H9 (cell line): ENCODE data around the gene IL3RA. TPM values are rescaled to one million over a fixed set of nuclear protein-coding genes. Genes with fewer than 3 reads are reported as not detected.
A peak's percentile ranks its signal among the peaks of the same experiment; 100 is the strongest.

Experiments
- DNase-seq: peaks from one replicate; pipeline ENCODE4 v3.0.0-alpha.2; 2017
- H2AFZ ChIP-seq: one replicate; pipeline ENCODE4 v1.6.1; 2013; ENCODE audit warnings: mild to moderate bottlenecking, low read length, control low read depth, moderate library complexity
- H2AK5ac ChIP-seq: 2 replicates; pipeline ENCODE4 v1.6.1; 2013; ENCODE audit warnings: low read length, control low read depth, mixed read lengths; ENCODE audit not compliant: insufficient read length
- H2BK120ac ChIP-seq: one replicate; pipeline ENCODE4 v1.6.1; 2013; ENCODE audit warnings: low read depth, mild to moderate bottlenecking, low read length, control low read depth, inconsistent platforms; ENCODE audit not compliant: poor library complexity, severe bottlenecking
- H2BK12ac ChIP-seq: 2 replicates; pipeline ENCODE4 v1.6.1; 2013; ENCODE audit warnings: low read length, control low read depth, mixed read lengths, low read depth; ENCODE audit not compliant: insufficient read length
- H2BK15ac ChIP-seq: 2 replicates; pipeline ENCODE4 v1.6.1; 2013; ENCODE audit warnings: low read depth, low read length, control low read depth
- H2BK20ac ChIP-seq: one replicate; pipeline ENCODE4 v1.6.1; 2013; ENCODE audit warnings: low read depth, mild to moderate bottlenecking, low read length, control low read depth, inconsistent platforms; ENCODE audit not compliant: poor library complexity, severe bottlenecking
- H2BK5ac ChIP-seq: 2 replicates; pipeline ENCODE4 v1.6.1; 2013; ENCODE audit warnings: low read length, control low read depth, mixed read lengths; ENCODE audit not compliant: insufficient read length
- H3K14ac ChIP-seq: 2 replicates; pipeline ENCODE4 v1.6.1; 2013; ENCODE audit warnings: low read length, control low read depth; ENCODE audit not compliant: insufficient read depth
- H3K18ac ChIP-seq: 2 replicates; pipeline ENCODE4 v1.6.1; 2013; ENCODE audit warnings: low read depth, mild to moderate bottlenecking, mixed read lengths, low read length, control low read depth; ENCODE audit not compliant: insufficient read length
- H3K23ac ChIP-seq: 2 replicates; pipeline ENCODE4 v1.6.1; 2013; ENCODE audit warnings: low read length, control low read depth, mixed read lengths, low read depth; ENCODE audit not compliant: insufficient read length
- H3K23me2 ChIP-seq: 2 replicates; pipeline ENCODE4 v1.6.1; 2013; ENCODE audit warnings: low read depth, mild to moderate bottlenecking, mixed read lengths, low read length, control low read depth; ENCODE audit not compliant: insufficient read length, poor library complexity, severe bottlenecking
- H3K27ac ChIP-seq: 2 replicates; pipeline ENCODE4 v1.5.1; 2013; ENCODE audit warnings: low read length, control low read depth, mixed read lengths, low read depth; ENCODE audit not compliant: insufficient read length
- H3K27me3 ChIP-seq: 2 replicates; pipeline ENCODE4 v1.6.1; 2013; ENCODE audit warnings: low read length, control low read depth, inconsistent platforms; ENCODE audit not compliant: insufficient read depth
- H3K4ac ChIP-seq: 2 replicates; pipeline ENCODE4 v1.6.1; 2013; ENCODE audit warnings: low read depth, mild to moderate bottlenecking, control low read depth, inconsistent platforms, low read length, moderate library complexity
- H3K4me1 ChIP-seq: 2 replicates; pipeline ENCODE4 v1.6.1; 2013; ENCODE audit warnings: low read length, control low read depth, inconsistent platforms; ENCODE audit not compliant: insufficient read depth
- H3K4me2 ChIP-seq: 2 replicates; pipeline ENCODE4 v1.6.1; 2013; ENCODE audit warnings: low read length, control low read depth, mixed read lengths; ENCODE audit not compliant: insufficient read length, insufficient read depth
- H3K56ac ChIP-seq: 2 replicates; pipeline ENCODE4 v1.6.1; 2013; ENCODE audit warnings: low read depth, mild to moderate bottlenecking, mixed read lengths, low read length, control low read depth; ENCODE audit not compliant: insufficient read length
- H3K79me1 ChIP-seq: 2 replicates; pipeline ENCODE4 v1.6.1; 2013; ENCODE audit warnings: low read depth, mild to moderate bottlenecking, moderate library complexity, low read length, control low read depth, inconsistent platforms; ENCODE audit not compliant: insufficient read depth, poor library complexity, severe bottlenecking
- H3K79me2 ChIP-seq: 2 replicates; pipeline ENCODE4 v1.6.1; 2013; ENCODE audit warnings: low read length, control low read depth, inconsistent platforms; ENCODE audit not compliant: insufficient read depth
- H3K9ac ChIP-seq: 2 replicates; pipeline ENCODE4 v1.6.1; 2013; ENCODE audit warnings: low read length, control low read depth, mixed read lengths; ENCODE audit not compliant: insufficient read length; ENCODE audit errors: extremely low read depth
- H3K9me3 ChIP-seq: one replicate; pipeline ENCODE4 v1.6.1; 2013; ENCODE audit warnings: low read depth, low read length, inconsistent platforms; ENCODE audit not compliant: control insufficient read depth
- H3T11ph ChIP-seq: one replicate; pipeline ENCODE4 v1.6.1; 2013; ENCODE audit warnings: mild to moderate bottlenecking, low read length, control low read depth, inconsistent platforms
- H4K20me1 ChIP-seq: one replicate; pipeline ENCODE4 v1.6.1; 2013; ENCODE audit not compliant: control insufficient read depth, insufficient read length, insufficient read depth
- H4K5ac ChIP-seq: 2 replicates; pipeline ENCODE4 v1.6.1; 2013; ENCODE audit warnings: low read depth, mild to moderate bottlenecking, mixed read lengths, low read length, control low read depth; ENCODE audit not compliant: insufficient read length
- H4K8ac ChIP-seq: replicated peaks from 2 replicates; pipeline ENCODE4 v1.6.1; 2013; ENCODE audit warnings: low read length, control low read depth, mixed read lengths, low read depth; ENCODE audit not compliant: insufficient read length
- H4K91ac ChIP-seq: 2 replicates; pipeline ENCODE4 v1.6.1; 2013; ENCODE audit warnings: low read depth, mild to moderate bottlenecking, moderate library complexity, mixed read lengths, low read length, control low read depth; ENCODE audit not compliant: insufficient read length
- H3K27ac Mint-ChIP-seq, 3 experiments: 2 replicates in 2 of 3; 3 replicates in 1 of 3; pipeline ENCODE4 v1.8.0; 2020 to 2021; ENCODE audit warnings: mixed read lengths in 3 of 3, mild to moderate bottlenecking in 1 of 3, moderate library complexity in 1 of 3
- H3K27me3 Mint-ChIP-seq: 2 replicates; pipeline ENCODE4 v1.8.0; 2021; ENCODE audit warnings: low read depth, mild to moderate bottlenecking, moderate library complexity, mixed read lengths
- H3K36me3 Mint-ChIP-seq, 3 experiments: 2 replicates in 2 of 3; 3 replicates in 1 of 3; pipeline ENCODE4 v1.8.0; 2020 to 2021; ENCODE audit warnings: low read depth in 3 of 3, mixed read lengths in 3 of 3; ENCODE audit not compliant: insufficient read depth in 1 of 3
- H3K4me1 Mint-ChIP-seq, 2 experiments: 2 replicates each; pipeline ENCODE4 v1.8.0; 2020; ENCODE audit warnings: mixed read lengths in 2 of 2
- H3K4me3 Mint-ChIP-seq, 2 experiments: 2 replicates in 1 of 2; 3 replicates in 1 of 2; pipeline ENCODE4 v1.8.0; 2020 to 2021; ENCODE audit warnings: mild to moderate bottlenecking in 2 of 2, mixed read lengths in 2 of 2, moderate library complexity in 1 of 2
- H3K9me3 Mint-ChIP-seq, 2 experiments: 2 replicates in 1 of 2; 3 replicates in 1 of 2; pipeline ENCODE4 v1.8.0; 2020; ENCODE audit warnings: mild to moderate bottlenecking in 2 of 2, mixed read lengths in 2 of 2, moderate library complexity in 1 of 2
- WGBS: extraction: QIAGEN DNeasy Blood & Tissue Kit; methylation state at CpG from one replicate; pipeline ENCODE4 v1.1.7; 2013; ENCODE audit warnings: missing lambda C conversion rate, low lambda C conversion rate, mixed read lengths; ENCODE audit not compliant: insufficient read length; ENCODE audit errors: extremely low coverage; 5-methylcytosine and 5-hydroxymethylcytosine counted together
- total RNA-seq: library from RNA; stranded (reverse); gene quantifications from 2 replicates; pipeline ENCODE4 v1.2.1, GENCODE V29; 2021
- TF ChIP-seq, protein P1 (sequence below): fragments of 200-600 bp; sonication (generic); conservative IDR thresholded peaks from 3 replicates; pipeline ENCODE4 v1.8.0; 2021; ENCODE audit warnings: antibody characterized with exemption, mild to moderate bottlenecking

Gene IL3RA
- total RNA-seq, 1 experiment from 2014 or later = 0.24 TPM

DNA sequence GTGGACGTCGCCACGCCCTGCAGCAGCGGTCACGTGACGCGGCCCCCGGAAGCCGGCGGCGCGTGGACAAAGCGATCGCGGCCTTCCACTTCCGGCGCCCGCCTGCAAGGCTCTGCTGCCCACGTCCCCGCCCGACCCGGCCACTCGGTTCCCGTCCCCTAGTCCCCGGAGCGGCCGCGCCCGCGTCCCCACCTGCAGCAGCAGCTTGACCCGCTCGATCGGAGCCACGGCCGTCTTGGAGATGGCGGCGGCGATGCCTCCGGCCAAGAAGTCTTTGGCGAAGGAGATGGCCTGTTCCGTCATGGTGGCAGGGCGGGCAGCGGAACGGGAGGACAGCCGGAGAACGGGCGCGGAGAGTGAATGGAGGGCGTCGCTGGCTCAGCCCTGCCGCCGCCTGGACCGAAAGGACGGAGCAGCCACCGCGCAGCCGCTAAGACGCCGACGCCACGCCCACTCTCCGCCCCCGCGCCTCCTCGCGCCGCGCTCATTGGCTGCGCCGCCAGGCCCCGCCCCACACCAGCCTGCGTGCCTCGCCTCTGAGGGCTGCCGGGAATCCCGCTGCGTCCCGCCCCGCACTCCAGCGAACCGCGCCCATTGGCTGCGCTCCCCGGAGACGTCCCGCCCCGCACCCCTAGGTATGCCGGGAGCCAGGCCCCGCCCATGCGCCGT, 55.3 kb downstream of the IL3RA start, which contains the start of gene SLC25A6:
TSS of gene SLC25A6 (minus strand) at position 407 of the 669 bp plus-strand sequence. CDS start at position 303, 104 bp downstream.
- peak within 1 kb of the TSS; percentile 91 for H3K4me2 ChIP-seq
- peaks cover 23% of the 10 kb centered on the region for H3K79me1 ChIP-seq
- peak within 1 kb of the TSS; percentile 66 for H3K27ac ChIP-seq
- peak; percentile 98 for DNase-seq
- peak within 1 kb of the TSS; percentile 92 to 95 for H3K4me3 Mint-ChIP-seq
- no peak within 1 kb of the TSS for H4K91ac ChIP-seq
- H3K27ac Mint-ChIP-seq = peak within 1 kb of the TSS; percentile 93 to 99 (median 99)
- H2BK120ac ChIP-seq = peak within 1 kb of the TSS; percentile 62
- no peaks in the 10 kb centered on the region for H3K27me3 ChIP-seq
- peaks cover 33% of the 10 kb centered on the region; the same call in 1 of the 2 replicates for H3K79me2 ChIP-seq
- H3K9me3 Mint-ChIP-seq = peaks cover 3 to 4% of the 10 kb centered on the region in 2 experiments; a peak in 3 of 5 replicates
- H3K23ac ChIP-seq = no peak within 1 kb of the TSS
- TF ChIP-seq, protein P1, sequence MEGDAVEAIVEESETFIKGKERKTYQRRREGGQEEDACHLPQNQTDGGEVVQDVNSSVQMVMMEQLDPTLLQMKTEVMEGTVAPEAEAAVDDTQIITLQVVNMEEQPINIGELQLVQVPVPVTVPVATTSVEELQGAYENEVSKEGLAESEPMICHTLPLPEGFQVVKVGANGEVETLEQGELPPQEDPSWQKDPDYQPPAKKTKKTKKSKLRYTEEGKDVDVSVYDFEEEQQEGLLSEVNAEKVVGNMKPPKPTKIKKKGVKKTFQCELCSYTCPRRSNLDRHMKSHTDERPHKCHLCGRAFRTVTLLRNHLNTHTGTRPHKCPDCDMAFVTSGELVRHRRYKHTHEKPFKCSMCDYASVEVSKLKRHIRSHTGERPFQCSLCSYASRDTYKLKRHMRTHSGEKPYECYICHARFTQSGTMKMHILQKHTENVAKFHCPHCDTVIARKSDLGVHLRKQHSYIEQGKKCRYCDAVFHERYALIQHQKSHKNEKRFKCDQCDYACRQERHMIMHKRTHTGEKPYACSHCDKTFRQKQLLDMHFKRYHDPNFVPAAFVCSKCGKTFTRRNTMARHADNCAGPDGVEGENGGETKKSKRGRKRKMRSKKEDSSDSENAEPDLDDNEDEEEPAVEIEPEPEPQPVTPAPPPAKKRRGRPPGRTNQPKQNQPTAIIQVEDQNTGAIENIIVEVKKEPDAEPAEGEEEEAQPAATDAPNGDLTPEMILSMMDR = peak; percentile 28; the same call in 1 of the 3 replicates
- H3K56ac ChIP-seq = no peak within 1 kb of the TSS
- no peak within 1 kb of the TSS; the same call in 1 of the 2 replicates for H2BK15ac ChIP-seq
- H2AK5ac ChIP-seq = no peak within 1 kb of the TSS
- H4K20me1 ChIP-seq = peaks cover 2% of the 10 kb centered on the region
- H2BK20ac ChIP-seq = no peak within 1 kb of the TSS
- peak within 1 kb of the TSS; percentile 55 for H2BK12ac ChIP-seq
- peaks cover 24 to 54% of the 10 kb centered on the region in 2 experiments for H3K4me1 Mint-ChIP-seq
- peak within 1 kb of the TSS; percentile 97 for H3K9ac ChIP-seq
- WGBS = no CpG with 5 or more reads among the region's 90 CpGs
- H4K8ac ChIP-seq = no peak within 1 kb of the TSS
- H3K4ac ChIP-seq = no peak within 1 kb of the TSS; the same call in 1 of the 2 replicates
- H3K9me3 ChIP-seq = no peaks in the 10 kb centered on the region
- H3T11ph ChIP-seq = no peak within 1 kb of the TSS
- H3K18ac ChIP-seq = peak within 1 kb of the TSS; percentile 96
- H3K4me1 ChIP-seq = no peaks in the 10 kb centered on the region
- H3K14ac ChIP-seq = peak within 1 kb of the TSS; percentile 96
- peaks cover 8% of the 10 kb centered on the region for H3K23me2 ChIP-seq
- H2BK5ac ChIP-seq = peak within 1 kb of the TSS; percentile 46
- no peaks in the 10 kb centered on the region; the same call in 1 of the 2 replicates for H3K27me3 Mint-ChIP-seq
- H2AFZ ChIP-seq = no peak within 1 kb of the TSS
- peak within 1 kb of the TSS; percentile 60 for H4K5ac ChIP-seq
- peaks cover 55 to 68% (median 63%) of the 10 kb centered on the region in 3 experiments for H3K36me3 Mint-ChIP-seq
